ENCODE results near the gene C1QA.

GRCh38 chr1:22595108-22595507 lies 41.3 kb upstream of the C1QA start:
- TF ChIP-seq CTCF (IDR thresholded peaks at IDR 0.05; ENCODE audit: low read depth, low read length) (no peak), POLR2A (IDR thresholded peaks at IDR 0.05; ENCODE audit: extremely low read depth, insufficient read length) (no peak), MAX (IDR thresholded peaks at IDR 0.05; ENCODE audit: low read depth, low read length) (no peak)

Measured in NB4 (cell line).